Right renal pelvis (tissue), 4 donors: ENCODE data around the gene DBH. TPM values are rescaled to one million over a fixed set of nuclear protein-coding genes. Genes with fewer than 3 reads are reported as not detected.

Experiments used
- DNase-seq, 4 donors: peaks; one replicate each; pipeline ENCODE4 v3.0.0-alpha.2; 2013; ENCODE audit warnings: low read depth in 4 of 4, low spot score in 3 of 4, missing footprints in 1 of 4
- polyA plus RNA-seq, 4 donors: library from polyadenylated mRNA; unstranded; fragments of 120-200 nt; gene quantifications; one replicate each; pipeline ENCODE4 v1.2.1, GENCODE V29; 2013; ENCODE audit not compliant: insufficient read length in 4 of 4

The DBH gene
- polyA plus RNA-seq, 4 donors, result 0.60 to 3.1 (median 0.81) TPM

DNA sequence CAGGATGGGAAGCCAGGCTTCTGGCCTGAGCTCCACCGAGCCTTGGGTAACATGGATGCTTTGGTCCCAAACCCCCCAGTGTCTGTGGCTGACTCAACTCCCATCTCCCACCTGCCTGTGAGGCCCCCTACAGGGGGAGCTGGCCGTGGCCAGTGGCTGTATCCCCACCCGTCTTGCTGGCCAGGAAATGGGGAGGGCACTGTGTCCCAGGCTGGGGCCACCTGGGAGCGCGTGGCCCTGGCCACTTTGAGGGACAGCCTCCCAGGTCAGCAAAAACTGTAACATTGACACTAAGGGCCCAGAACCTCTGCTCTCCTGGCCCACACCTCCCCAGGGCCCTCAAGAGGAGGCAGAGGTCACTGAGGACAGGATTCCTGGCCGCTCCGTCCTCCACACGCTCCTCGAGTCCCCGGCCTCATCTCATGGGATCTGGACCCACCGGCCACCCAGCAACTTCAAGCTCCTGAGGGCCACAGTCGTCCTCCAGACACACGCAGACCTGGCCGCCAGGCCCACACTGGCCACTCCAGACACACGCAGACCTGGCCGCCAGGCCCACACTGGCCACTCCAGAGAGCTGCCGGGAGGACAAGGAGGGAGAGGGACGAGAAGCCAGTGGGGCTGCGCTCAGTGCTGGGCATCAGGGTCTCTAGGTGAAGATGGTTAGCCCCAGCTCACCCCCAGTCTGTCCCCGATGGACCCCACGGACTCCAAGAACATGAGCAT, 44.2 kb downstream of the DBH start:
- DNase-seq, result no peak

GRCh38 chr9:133680976-133681657, 45.0 kb downstream of the DBH start:
- DNase-seq, result no peak

DNA sequence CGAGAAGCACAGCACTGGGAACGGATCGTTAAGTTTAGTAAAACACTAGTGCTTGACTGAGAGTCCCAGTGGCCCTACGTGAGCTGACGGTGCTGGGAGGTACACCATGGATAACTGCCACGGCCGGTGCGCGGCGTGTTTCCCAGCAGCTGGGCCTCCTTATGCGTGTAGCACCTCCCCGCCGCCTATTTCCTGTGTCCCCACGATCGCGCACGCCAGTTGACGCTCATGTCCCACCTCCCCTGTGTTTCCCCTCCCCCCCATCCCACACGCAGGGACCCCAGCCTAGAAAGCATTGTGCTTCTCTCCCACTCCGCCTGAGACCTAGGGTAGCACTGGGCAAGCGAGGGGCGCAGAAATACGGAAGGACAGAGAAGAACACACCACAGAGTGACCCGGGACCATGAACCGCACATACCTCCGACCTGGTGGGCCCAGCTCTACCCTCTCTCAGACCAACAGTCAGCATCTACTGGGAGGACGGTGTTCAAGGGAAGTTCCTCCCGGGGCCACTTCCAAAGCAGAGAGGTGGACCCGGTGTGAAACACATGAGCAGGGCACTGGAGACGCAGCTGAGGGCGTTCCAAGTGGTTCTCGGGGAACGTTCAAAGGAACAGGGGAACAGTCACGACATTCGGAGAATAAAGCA, 45.6 kb downstream of the DBH start:
- DNase-seq, result no peak

GRCh38 chr9:133682818-133683585, 46.8 kb downstream of the DBH start:
- DNase-seq, result no peak

GRCh38 chr9:133683586-133684120, 47.5 kb downstream of the DBH start:
- DNase-seq, result no peak

DNA sequence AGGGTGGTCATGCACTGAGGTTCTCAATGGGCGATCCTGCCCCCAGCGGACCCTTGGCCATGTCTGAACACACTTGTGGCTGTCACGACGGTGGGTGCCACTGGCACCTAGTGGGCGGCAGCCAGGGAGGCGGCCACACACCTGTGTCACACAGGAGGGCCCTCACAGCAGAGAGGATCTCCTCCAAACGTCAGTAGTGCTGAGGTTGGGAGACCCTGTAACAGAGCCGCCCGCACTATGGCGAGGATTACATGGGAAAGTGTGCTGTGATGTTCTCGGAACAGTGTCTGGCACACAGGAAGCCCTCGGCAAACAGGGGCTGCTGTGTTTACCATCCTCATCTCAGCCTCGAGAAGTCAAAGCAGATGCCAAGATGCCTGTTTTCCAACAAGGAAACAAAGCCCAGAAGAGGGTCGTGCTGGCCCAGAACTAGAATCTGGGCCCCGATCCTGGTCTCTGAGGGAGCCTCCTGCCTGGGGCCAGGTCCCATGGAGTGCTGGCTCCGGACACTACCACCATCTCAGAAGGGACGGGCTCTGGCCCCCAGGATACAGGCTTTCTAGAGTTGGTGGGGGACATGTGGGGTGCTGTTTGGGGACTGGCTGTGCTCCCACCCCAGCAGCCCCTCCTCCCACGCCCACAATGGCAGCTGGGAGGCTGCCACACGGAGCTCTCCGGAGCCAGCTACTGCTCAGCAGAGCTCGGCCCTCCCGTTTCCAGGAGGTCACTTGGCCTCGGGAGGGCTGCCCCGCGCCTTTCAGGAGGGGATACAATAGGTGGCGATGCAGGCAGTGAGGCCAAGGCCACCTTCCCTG, 48.2 kb downstream of the DBH start:
- no peak for DNase-seq

DNA sequence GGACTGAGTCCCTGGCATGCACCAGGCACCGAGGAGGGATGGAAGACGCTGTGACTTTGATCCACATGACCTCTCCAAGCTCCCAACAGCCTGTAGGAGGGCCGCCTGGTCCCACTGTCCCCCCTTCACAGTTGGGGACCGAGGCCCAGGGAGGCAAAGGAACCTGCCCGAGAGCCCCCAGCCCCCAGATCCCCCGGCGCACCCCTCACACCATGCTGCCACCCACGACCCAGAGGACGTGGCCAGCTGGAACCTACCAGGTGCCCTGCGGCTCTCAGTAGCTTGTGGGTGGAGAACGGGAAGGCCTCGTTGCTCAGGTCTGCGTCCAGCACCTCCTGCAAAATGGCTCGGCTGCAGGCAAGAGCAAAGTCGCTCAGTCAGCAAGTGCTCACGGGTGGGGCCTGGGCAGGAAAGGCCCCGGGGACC, 48.8 kb downstream of the DBH start:
- no peak for DNase-seq

DNA sequence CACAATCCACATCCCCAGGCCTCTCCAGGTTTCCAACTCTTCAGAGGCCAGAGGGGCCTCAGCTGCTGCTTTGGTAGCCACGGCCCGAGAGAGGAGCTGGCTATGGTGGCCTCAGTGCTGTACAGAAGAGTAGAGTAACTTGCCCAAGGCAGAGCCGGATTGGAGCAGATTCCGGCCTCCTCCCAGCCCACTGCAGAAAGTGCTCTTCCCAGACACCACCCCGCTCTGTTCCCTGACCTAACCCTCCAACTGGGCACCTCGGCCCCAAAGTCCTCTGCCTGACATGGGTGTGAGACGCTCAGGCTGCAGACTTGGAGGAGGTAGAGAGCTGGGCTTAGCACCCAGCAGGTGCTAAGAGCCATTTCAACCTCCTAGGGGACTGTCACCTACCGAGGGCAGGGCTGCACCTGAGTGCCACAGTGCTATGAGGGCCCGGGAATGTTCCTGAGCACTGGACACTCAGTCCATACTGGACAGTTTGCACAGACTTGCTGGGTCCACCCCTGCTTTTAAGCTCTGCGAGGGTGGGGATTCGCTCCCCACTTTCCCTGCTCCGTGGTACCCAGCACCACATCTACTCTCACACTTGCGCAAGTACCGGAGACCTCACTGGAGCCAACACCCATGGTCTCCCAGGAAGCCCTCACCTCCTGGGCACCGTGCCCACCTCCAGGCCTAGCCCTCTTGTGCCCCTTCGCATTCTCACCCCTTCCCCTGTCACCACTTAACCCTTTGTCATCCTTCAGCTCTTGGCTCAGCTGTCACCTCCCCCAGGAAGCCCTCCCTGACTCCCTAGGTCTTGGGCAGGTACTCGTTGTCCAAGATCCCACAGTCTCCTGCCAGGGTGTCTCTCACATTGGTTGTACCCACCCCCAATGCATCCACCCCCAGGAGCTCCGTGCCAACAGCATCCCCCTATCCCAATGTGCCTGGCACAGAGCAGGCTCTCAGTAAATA, 49.8 kb downstream of the DBH start:
- DNase-seq, result no peak

DNA sequence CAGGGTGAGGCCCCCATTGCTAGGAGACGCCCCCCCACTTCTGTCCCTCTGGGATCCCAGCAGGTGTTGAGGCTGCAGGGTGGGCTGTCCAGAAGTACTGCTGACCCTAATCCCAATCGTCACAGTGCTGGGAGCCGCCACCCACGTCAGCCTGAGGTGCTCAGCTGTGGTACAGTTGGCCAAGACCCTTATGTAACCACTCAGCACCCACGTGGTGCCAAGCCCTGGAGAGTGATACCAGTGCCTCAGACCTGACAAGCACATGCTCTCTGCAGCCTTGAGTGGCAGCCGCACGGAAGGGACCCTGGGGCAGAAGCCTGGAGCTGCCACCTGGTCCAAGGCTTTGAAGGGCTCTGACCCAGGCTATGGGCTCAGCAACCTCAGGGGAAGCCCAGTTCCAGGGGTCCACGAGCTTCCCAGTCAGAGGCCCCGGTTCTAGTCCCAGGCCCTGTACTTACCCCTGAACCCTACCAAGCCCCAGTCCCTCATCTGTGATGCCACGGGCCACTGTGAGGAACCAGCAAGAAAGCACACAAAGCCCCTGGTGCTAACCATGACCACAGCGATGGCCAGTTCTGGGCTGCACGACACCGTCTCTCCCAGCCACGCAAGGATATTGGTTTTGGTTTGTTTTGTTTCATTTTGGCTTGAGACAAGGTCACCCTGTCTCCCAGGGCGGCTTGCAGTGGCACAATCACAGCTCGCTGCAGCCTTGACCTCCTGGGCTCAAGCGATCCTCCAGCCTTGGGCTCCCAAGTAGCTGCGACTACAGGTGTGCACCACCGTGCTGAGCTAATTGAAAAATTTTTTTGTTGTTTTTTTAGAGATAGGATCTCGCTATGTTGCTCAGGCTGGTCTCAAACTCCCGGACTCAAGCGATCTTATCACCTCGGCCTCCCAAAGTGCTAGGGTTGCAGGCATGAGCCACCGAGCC, 50.7 kb downstream of the DBH start:
- no peak for DNase-seq

GRCh38 chr9:133687856-133688761, 51.9 kb downstream of the DBH start:
- no peak for DNase-seq

DNA sequence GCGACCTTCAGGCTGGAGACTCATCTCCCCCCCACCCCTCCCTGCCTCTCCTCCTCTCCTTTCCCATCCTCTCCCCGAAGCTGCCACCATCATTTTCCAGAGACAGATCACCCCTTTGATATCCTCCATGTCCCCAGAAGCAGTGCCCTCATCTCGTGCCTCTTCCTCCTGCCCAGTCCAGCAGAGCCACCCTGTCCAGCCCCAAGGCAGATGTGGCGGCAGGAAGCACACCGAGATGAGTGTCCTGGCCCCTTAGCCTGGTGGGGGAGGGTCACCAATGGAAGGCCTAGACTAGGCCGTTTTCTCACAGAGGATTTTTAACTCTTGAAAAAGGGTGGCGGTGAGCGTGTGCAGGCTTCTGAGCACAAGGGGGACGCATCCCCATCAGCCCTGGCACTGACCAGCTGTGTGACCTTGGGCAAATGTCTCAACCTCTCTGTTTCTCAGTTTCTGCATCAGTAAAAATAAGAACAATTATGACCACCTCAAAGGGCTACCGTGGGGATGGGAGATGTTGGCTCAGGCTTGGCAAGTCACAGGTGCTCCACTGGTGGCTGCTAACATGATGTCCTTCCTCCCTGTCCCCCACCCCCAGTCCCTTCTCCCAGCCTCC, 53.1 kb downstream of the DBH start:
- DNase-seq, result no peak

DNA sequence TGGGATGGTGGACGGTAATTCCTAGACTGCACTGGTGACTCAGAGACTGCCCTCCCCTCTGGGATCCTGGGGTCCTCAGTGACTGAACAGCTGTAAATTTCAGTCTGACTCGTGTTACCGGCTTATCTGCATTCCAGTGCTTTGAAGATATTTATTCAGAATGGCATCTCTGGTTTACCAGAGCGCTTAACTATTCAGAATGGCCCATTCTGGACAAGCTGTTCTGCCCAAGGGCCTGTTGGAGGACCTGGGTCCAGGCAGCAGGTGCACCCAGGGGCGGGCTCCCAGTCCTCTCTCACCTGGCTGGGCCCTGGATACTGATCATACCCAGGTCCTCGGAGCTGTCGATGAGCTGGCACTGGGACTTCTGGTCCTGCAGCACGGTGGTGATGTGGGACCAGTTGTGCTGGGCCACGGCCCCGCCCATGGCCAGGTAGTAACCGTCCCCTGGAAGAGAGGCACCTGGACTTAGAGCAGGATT, 54.0 kb downstream of the DBH start:
- peak in 3 of 4 donors; percentile 51 to 72 (median 61) for DNase-seq

- DNase-seq, result no peak
Measured at GRCh38 chr9:133691191-133691590, 55.0 kb downstream of the DBH start.

DNA sequence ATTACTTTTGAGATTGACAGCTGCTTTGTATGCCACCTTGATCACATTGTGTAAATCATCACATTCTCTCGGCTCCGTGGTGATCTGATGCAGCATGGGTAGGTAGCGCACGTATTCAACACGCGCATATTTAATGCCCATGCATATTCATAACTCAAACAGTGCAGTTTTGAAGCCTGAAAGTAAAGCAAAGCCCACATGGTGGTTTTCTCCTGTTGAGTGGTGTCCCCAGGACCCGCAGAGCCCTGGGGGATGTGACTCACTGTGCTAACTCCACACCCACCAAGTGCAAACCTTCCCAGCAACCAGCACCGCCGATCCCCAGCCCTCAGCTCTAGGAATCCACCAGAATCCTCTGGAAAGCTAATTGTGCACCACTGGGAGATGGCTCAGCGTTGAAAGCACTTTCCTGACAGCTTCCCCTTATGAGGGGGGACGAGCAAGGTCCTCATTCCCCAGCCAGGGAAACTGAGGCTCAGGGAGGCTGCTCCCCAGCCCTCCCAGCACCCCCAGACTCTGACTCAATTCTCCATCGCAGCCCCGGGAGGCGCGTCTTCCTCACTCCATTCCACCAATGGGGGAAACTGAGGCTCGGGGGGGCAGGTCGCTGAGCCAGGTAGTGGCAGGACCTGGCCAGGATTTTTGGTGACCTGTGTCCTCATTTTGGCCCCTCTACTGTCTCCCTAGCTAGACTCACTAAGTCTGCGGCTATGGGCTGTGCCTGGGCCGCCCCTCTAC, 55.6 kb downstream of the DBH start:
- DNase-seq, result no peak

DNA sequence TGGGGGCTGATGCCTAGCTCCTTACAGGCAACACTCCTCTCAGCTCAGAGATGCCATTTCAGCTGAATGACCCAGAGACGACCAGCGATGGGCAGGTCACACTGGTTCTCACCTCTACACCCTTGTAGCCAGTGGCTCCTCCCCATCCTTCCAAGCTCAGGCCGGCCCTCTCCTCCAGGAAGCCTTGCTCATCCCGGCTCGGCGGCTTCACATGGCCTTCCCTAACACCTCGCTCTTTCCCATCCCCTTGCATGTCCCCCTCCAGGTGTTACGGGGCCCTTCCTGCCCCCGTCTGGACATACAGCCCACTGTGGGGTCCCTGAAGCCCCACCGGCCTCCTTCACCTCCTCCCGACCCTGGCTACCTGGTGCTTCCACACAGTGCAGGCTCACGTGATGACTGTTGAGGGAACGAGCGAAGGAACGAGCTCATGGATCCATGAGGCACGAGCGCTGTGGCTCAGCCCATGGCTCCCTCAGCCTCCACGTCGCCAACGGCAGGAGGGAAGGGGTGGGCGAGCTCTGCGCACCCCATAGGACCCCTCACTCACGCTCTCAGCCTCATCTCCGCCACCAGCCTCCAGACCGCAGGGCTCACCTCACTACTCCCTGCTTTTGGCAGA, 56.3 kb downstream of the DBH start:
- no peak for DNase-seq
